KG1 (cell line): Measurements from ENCODE around the gene SIPA1L3.
"Not testable (repeated sequence)": the region's sequence is repeated elsewhere in the genome, so short reads cannot be mapped to it uniquely, and the experiment has no call there.

Experiments
- DNase-seq: peaks from one replicate; lab custom pipeline; 2025; lab: John Stamatoyannopoulos, UW

The SIPA1L3 gene

GRCh38 chr19:38213469-38213868 is 306.5 kb downstream of the SIPA1L3 start:
- no peak for DNase-seq

GRCh38 chr19:38213911-38214625 is 307.1 kb downstream of the SIPA1L3 start:
- no peak for DNase-seq

- no peak for DNase-seq
These were observed 310.0 kb downstream of the SIPA1L3 start for GRCh38 chr19:38216785-38217641.

- no peak for DNase-seq
These were observed 311.2 kb downstream of the SIPA1L3 start for GRCh38 chr19:38218204-38218603.

- DNase-seq, result no peak
These were observed 312.2 kb downstream of the SIPA1L3 start for GRCh38 chr19:38219221-38219620.

GRCh38 chr19:38221421-38221820 is 314.4 kb downstream of the SIPA1L3 start:
- no peak for DNase-seq

GRCh38 chr19:38221919-38222830 is 315.2 kb downstream of the SIPA1L3 start:
- DNase-seq, result no peak

- DNase-seq, result no peak
These were observed 316.1 kb downstream of the SIPA1L3 start for GRCh38 chr19:38223119-38223523.

GRCh38 chr19:38223617-38224013 is 316.6 kb downstream of the SIPA1L3 start:
- DNase-seq, result no peak

GRCh38 chr19:38224014-38224862 is 317.2 kb downstream of the SIPA1L3 start, which contains the start of gene DPF1:
Gene DPF1, minus strand, starts transcription at chr19:38224222. Its CDS starts 80 bp downstream, at chr19:38224142.
- DNase-seq, result peak; percentile 63

GRCh38 chr19:38224863-38225218 is 317.8 kb downstream of the SIPA1L3 start:
- not testable (repeated sequence) for DNase-seq

- no peak for DNase-seq
These were observed 320.4 kb downstream of the SIPA1L3 start for GRCh38 chr19:38227287-38228004.

- DNase-seq, result no peak
These were observed 321.0 kb downstream of the SIPA1L3 start for GRCh38 chr19:38228005-38228377.

- no peak for DNase-seq
These were observed 321.8 kb downstream of the SIPA1L3 start for GRCh38 chr19:38228491-38229439.

GRCh38 chr19:38229585-38230073 is 322.6 kb downstream of the SIPA1L3 start:
- no peak for DNase-seq

GRCh38 chr19:38230506-38231133 is 323.6 kb downstream of the SIPA1L3 start:
- DNase-seq, result not testable (repeated sequence)

- DNase-seq, result no peak
These were observed 324.9 kb downstream of the SIPA1L3 start for GRCh38 chr19:38231918-38232317.

GRCh38 chr19:38233740-38234251 is 326.8 kb downstream of the SIPA1L3 start:
- DNase-seq, result peak; percentile 58
